Nephron (organoid): ENCODE data around the gene SNX21.
"Not testable (repeated sequence)": the region's sequence is repeated elsewhere in the genome, so short reads cannot be mapped to it uniquely, and the experiment has no call there.

Experiments used
- H3K27ac Mint-ChIP-seq, 3 experiments: 2 replicates each; pipeline ENCODE4 v1.8.0; 2020; ENCODE audit warnings: mixed read lengths in 3 of 3, mild to moderate bottlenecking in 2 of 3, moderate library complexity in 1 of 3
- H3K27me3 Mint-ChIP-seq: 2 replicates; pipeline ENCODE4 v1.8.0; 2021; ENCODE audit warnings: low read depth, mild to moderate bottlenecking, moderate library complexity, mixed read lengths
- H3K36me3 Mint-ChIP-seq: 2 replicates; pipeline ENCODE4 v1.8.0; 2020; ENCODE audit warnings: low read depth, mixed read lengths
- H3K4me1 Mint-ChIP-seq: 2 replicates; pipeline ENCODE4 v1.8.0; 2020; ENCODE audit warnings: mixed read lengths
- H3K4me3 Mint-ChIP-seq, 3 experiments: 2 replicates each; pipeline ENCODE4 v1.8.0; 2020; ENCODE audit warnings: mild to moderate bottlenecking in 3 of 3, mixed read lengths in 3 of 3, moderate library complexity in 2 of 3
- H3K9me3 Mint-ChIP-seq: 2 replicates; pipeline ENCODE4 v1.8.0; 2020; ENCODE audit warnings: mixed read lengths
- CTCF ChIP-seq, 3 experiments: fragments of 200-600 bp; sonication (generic); IDR thresholded peaks; one replicate each; pipeline ENCODE4 v1.5.0; 2021; ENCODE audit warnings: antibody characterized with exemption in 3 of 3; ENCODE audit not compliant: unreplicated experiment in 3 of 3

SNX21 gene

DNA sequence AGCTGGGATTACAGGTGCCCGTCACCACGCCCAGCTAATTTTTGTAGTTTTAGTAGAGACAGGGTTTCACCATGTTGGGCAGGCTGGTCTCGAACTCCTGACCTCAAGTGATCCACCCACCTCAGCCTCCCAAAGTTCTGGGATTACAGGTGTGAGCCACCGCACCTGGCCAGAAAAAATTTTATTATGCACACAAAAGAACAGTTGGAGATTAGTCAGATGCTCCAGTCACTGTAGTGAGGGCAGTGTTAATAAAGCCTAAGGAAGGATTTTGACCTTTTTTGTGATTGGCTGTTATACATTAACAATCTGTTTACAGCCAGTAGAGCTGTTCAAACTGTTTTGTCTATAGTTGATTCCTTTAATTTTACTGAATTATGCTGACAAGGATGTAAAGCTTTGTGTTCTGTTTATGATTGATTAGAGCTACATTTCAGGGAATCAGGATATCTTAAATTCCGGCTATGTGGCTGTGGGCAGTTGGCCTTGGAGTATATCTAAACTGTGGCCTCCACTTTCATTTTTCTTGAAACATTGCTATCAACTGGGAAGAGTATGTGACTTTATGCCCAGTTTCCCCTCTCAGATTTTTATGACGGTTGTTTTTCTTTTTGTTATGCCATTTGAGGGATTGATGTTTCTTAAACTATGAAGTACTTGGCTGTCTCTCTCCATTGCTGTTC, 33.7 kb downstream of the SNX21 start:
- no peaks in the 10 kb centered on the region for H3K4me1 Mint-ChIP-seq
- H3K4me3 Mint-ChIP-seq = no peak overlapping the region
- TF ChIP-seq CTCF (IDR thresholded peaks at IDR 0.05; ENCODE audit: unreplicated experiment in 3 of 3) = no peak
- H3K27me3 Mint-ChIP-seq = no peaks in the 10 kb centered on the region
- H3K27ac Mint-ChIP-seq = no peak overlapping the region
- no peaks in the 10 kb centered on the region for H3K9me3 Mint-ChIP-seq
- H3K36me3 Mint-ChIP-seq = no peaks in the 10 kb centered on the region

DNA sequence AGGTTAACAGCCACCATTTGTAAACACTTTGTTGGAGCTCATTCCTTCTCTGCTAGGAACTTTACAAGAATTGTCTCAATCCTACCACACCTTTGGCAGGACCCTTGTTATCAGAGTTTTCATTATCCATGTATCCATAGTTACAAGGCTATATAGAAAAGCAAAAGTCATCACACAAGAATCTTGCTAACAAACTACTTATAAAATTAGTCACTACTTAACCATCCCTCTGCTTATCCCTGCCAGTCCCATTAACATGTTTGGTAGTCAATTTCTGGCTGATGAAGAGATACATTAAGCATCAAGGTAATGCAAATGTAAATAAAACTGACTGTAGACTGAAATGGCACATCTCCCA, 34.2 kb downstream of the SNX21 start:
- no peaks in the 10 kb centered on the region for H3K36me3 Mint-ChIP-seq
- no peak overlapping the region for H3K27ac Mint-ChIP-seq
- TF ChIP-seq CTCF (IDR thresholded peaks at IDR 0.05; ENCODE audit: unreplicated experiment in 3 of 3) = no peak
- H3K4me3 Mint-ChIP-seq = no peak overlapping the region
- H3K9me3 Mint-ChIP-seq = no peaks in the 10 kb centered on the region
- H3K27me3 Mint-ChIP-seq = no peaks in the 10 kb centered on the region
- no peaks in the 10 kb centered on the region for H3K4me1 Mint-ChIP-seq

GRCh38 chr20:45872626-45873025, 39.0 kb downstream of the SNX21 start:
- Mint-ChIP-seq H3K4me3 (no peak overlapping the region), H3K27me3 (no peaks in the 10 kb centered on the region), H3K27ac (no peak overlapping the region), H3K9me3 (no peaks in the 10 kb centered on the region), H3K4me1 (no peaks in the 10 kb centered on the region), H3K36me3 (peaks cover 6% of the 10 kb centered on the region)
- TF ChIP-seq CTCF (IDR thresholded peaks at IDR 0.05; ENCODE audit: unreplicated experiment in 3 of 3) = no peak

DNA sequence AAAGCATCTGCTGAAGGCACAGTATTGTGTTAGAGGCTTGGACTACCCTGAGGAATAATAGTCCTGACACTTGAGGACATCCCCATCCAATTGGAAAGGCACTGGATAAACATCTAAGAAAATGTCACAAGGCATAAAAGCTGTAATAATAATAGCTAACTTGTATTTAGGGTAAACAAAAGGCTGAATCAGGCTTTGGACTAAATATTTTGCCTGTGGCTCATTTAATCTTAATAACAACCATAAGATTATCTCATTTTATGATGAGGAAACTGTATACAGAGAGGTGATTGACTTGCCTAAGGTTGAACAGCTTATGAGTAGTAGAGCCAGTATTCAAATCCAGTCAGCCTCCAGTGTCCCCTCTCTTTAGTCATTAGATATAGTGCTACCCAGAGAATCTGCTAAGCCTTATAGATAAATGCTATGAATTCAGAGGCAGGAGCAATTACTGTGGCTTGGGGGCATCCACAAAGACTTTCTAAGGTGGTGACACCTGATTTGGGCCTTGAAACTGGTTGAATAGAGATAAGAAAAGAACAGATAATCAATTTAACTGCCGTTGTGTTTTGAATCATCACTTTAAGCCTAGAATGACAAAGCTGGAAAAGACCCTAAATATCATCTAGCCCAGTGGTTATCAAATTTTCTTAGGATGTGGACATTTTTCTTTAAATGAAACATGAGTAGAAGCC, 40.0 kb downstream of the SNX21 start:
- Mint-ChIP-seq H3K9me3 (no peaks in the 10 kb centered on the region), H3K4me3 (no peak overlapping the region), H3K36me3 (peaks cover 6% of the 10 kb centered on the region), H3K4me1 (no peaks in the 10 kb centered on the region), H3K27me3 (no peaks in the 10 kb centered on the region), H3K27ac (no peak overlapping the region)
- no peak for TF ChIP-seq CTCF (IDR thresholded peaks at IDR 0.05; ENCODE audit: unreplicated experiment in 3 of 3)

GRCh38 chr20:45874104-45874481, 40.5 kb downstream of the SNX21 start:
- H3K4me1 Mint-ChIP-seq, H3K27ac Mint-ChIP-seq, H3K27me3 Mint-ChIP-seq, H3K9me3 Mint-ChIP-seq, H3K36me3 Mint-ChIP-seq, H3K4me3 Mint-ChIP-seq: not testable (repeated sequence)

- no peak for TF ChIP-seq CTCF (IDR thresholded peaks at IDR 0.05; ENCODE audit: unreplicated experiment in 3 of 3)
- no peak overlapping the region for H3K4me3 Mint-ChIP-seq
Observed at GRCh38 chr20:45874576-45874975, 41.0 kb downstream of the SNX21 start.

More at GRCh38 chr20:45874576-45874975, 41.0 kb downstream of the SNX21 start:
- H3K27ac Mint-ChIP-seq = no peak overlapping the region
- no peaks in the 10 kb centered on the region for H3K9me3 Mint-ChIP-seq
- H3K4me1 Mint-ChIP-seq = no peaks in the 10 kb centered on the region
- H3K27me3 Mint-ChIP-seq = no peaks in the 10 kb centered on the region
- peaks cover 6% of the 10 kb centered on the region for H3K36me3 Mint-ChIP-seq
